Adipocyte (in vitro differentiated cells): ENCODE data around the gene FBXO47.
A peak's percentile ranks its signal among the peaks of the same experiment; 100 is the strongest.
"Not testable (repeated sequence)": the region's sequence is repeated elsewhere in the genome, so short reads cannot be mapped to it uniquely, and the experiment has no call there.

Experiments used
- DNase-seq: peaks from one replicate; pipeline ENCODE4 v3.0.0-alpha.2; 2015; ENCODE audit warnings: low read depth
- H3K27me3 ChIP-seq: replicated peaks from 2 replicates; pipeline ENCODE4 v1.7.0; 2013; ENCODE audit warnings: mild to moderate bottlenecking, low read length, moderate library complexity; ENCODE audit not compliant: control insufficient read depth, insufficient read depth
- H3K36me3 ChIP-seq: 2 replicates; pipeline ENCODE4 v1.7.0; 2013; ENCODE audit warnings: low read length, mild to moderate bottlenecking, moderate library complexity; ENCODE audit not compliant: control insufficient read depth, insufficient read depth, severe bottlenecking
- H3K4me1 ChIP-seq: 2 replicates; pipeline ENCODE4 v1.7.0; 2013; ENCODE audit warnings: mild to moderate bottlenecking, low read length, moderate library complexity; ENCODE audit not compliant: control insufficient read depth, insufficient read depth
- H3K4me3 ChIP-seq: 2 replicates; pipeline ENCODE4 v1.7.0; 2013; ENCODE audit warnings: mild to moderate bottlenecking, low read length, moderate library complexity
- H3K9ac ChIP-seq: 2 replicates; pipeline ENCODE4 v1.7.0; 2013; ENCODE audit warnings: mild to moderate bottlenecking, low read length, moderate library complexity
- H3K9me3 ChIP-seq: 2 replicates; pipeline ENCODE4 v1.7.0; 2013; ENCODE audit warnings: mild to moderate bottlenecking, low read length, moderate library complexity; ENCODE audit not compliant: control insufficient read depth

The FBXO47 gene

GRCh38 chr17:38942696-38943334 lies 24.4 kb downstream of the FBXO47 start:
- Histone ChIP-seq H3K27me3 (no peaks in the 10 kb centered on the region), H3K9ac (no peak overlapping the region), H3K9me3 (no peaks in the 10 kb centered on the region), H3K4me1 (peaks cover 2% of the 10 kb centered on the region), H3K36me3 (no peaks in the 10 kb centered on the region), H3K4me3 (no peak overlapping the region)
- no peak for DNase-seq

GRCh38 chr17:38940404-38940803 lies 26.8 kb downstream of the FBXO47 start:
- Histone ChIP-seq H3K36me3 (no peaks in the 10 kb centered on the region), H3K4me1 (peaks cover 2% of the 10 kb centered on the region), H3K4me3 (no peak overlapping the region), H3K9me3 (no peaks in the 10 kb centered on the region), H3K27me3 (no peaks in the 10 kb centered on the region), H3K9ac (no peak overlapping the region)
- no peak for DNase-seq

GRCh38 chr17:38939987-38940386 lies 27.2 kb downstream of the FBXO47 start:
- Histone ChIP-seq H3K27me3 (no peaks in the 10 kb centered on the region), H3K4me1 (peaks cover 2% of the 10 kb centered on the region), H3K9me3 (no peaks in the 10 kb centered on the region), H3K9ac (no peak overlapping the region), H3K36me3 (no peaks in the 10 kb centered on the region), H3K4me3 (no peak overlapping the region)
- DNase-seq = no peak

- H3K4me1 ChIP-seq, H3K36me3 ChIP-seq, H3K9me3 ChIP-seq, DNase-seq, H3K9ac ChIP-seq, H3K4me3 ChIP-seq, H3K27me3 ChIP-seq: not testable (repeated sequence)
Observed at GRCh38 chr17:38933962-38934361, 33.2 kb downstream of the FBXO47 start.

GRCh38 chr17:38930782-38931181 lies 36.4 kb downstream of the FBXO47 start:
- not testable (repeated sequence) for H3K9me3 ChIP-seq, H3K4me3 ChIP-seq, H3K4me1 ChIP-seq, H3K27me3 ChIP-seq, H3K9ac ChIP-seq, H3K36me3 ChIP-seq, DNase-seq

GRCh38 chr17:38926293-38927070 lies 40.7 kb downstream of the FBXO47 start:
- H3K9me3 ChIP-seq = no peaks in the 10 kb centered on the region
- DNase-seq = no peak
- H3K4me3 ChIP-seq = no peak overlapping the region
- H3K36me3 ChIP-seq = no peaks in the 10 kb centered on the region
- no peaks in the 10 kb centered on the region for H3K27me3 ChIP-seq
- no peak overlapping the region for H3K9ac ChIP-seq
- peaks cover 28% of the 10 kb centered on the region for H3K4me1 ChIP-seq

GRCh38 chr17:38925263-38925995 lies 41.8 kb downstream of the FBXO47 start, which contains the start of gene LASP1NB:
Gene LASP1NB, plus strand, starts transcription at chr17:38925614.
- Histone ChIP-seq H3K9ac (no peak within 1 kb of the TSS), H3K4me1 (peaks cover 39% of the 10 kb centered on the region), H3K27me3 (no peaks in the 10 kb centered on the region), H3K36me3 (peaks cover 3% of the 10 kb centered on the region), H3K4me3 (no peak within 1 kb of the TSS), H3K9me3 (no peaks in the 10 kb centered on the region)
- no peak for DNase-seq

- H3K4me3 ChIP-seq = no peak overlapping the region
- H3K27me3 ChIP-seq = no peaks in the 10 kb centered on the region
- H3K36me3 ChIP-seq = peaks cover 31% of the 10 kb centered on the region
- no peaks in the 10 kb centered on the region for H3K9me3 ChIP-seq
- DNase-seq = peak; percentile 70
- peaks cover 48% of the 10 kb centered on the region for H3K4me1 ChIP-seq
- no peak overlapping the region for H3K9ac ChIP-seq
Observed at GRCh38 chr17:38922538-38923297, 44.5 kb downstream of the FBXO47 start.

GRCh38 chr17:38921756-38922411 lies 45.3 kb downstream of the FBXO47 start:
- Histone ChIP-seq H3K9me3 (no peaks in the 10 kb centered on the region), H3K4me1 (peaks cover 48% of the 10 kb centered on the region), H3K4me3 (no peak overlapping the region), H3K36me3 (peaks cover 39% of the 10 kb centered on the region), H3K27me3 (no peaks in the 10 kb centered on the region), H3K9ac (peak overlapping the region; percentile 32)
- DNase-seq = no peak

GRCh38 chr17:38920374-38921291 lies 46.6 kb downstream of the FBXO47 start:
- Histone ChIP-seq H3K4me3 (no peak overlapping the region), H3K9ac (peak overlapping the region; percentile 37), H3K27me3 (no peaks in the 10 kb centered on the region), H3K36me3 (peaks cover 51% of the 10 kb centered on the region), H3K4me1 (peaks cover 39% of the 10 kb centered on the region), H3K9me3 (no peaks in the 10 kb centered on the region)
- DNase-seq = no peak
